ENCODE measurements around the gene WBP1L.
A peak's percentile ranks its signal among the peaks of the same experiment; 100 is the strongest.

The WBP1L gene

GRCh38 chr10:102764470-102765161, 20.9 kb downstream of the WBP1L start:
- TF ChIP-seq, protein P1, sequence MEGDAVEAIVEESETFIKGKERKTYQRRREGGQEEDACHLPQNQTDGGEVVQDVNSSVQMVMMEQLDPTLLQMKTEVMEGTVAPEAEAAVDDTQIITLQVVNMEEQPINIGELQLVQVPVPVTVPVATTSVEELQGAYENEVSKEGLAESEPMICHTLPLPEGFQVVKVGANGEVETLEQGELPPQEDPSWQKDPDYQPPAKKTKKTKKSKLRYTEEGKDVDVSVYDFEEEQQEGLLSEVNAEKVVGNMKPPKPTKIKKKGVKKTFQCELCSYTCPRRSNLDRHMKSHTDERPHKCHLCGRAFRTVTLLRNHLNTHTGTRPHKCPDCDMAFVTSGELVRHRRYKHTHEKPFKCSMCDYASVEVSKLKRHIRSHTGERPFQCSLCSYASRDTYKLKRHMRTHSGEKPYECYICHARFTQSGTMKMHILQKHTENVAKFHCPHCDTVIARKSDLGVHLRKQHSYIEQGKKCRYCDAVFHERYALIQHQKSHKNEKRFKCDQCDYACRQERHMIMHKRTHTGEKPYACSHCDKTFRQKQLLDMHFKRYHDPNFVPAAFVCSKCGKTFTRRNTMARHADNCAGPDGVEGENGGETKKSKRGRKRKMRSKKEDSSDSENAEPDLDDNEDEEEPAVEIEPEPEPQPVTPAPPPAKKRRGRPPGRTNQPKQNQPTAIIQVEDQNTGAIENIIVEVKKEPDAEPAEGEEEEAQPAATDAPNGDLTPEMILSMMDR (IDR thresholded peaks at IDR 0.05; ENCODE audit: low read depth, low read length, missing control alignments), result no peak
- H3K4me3 ChIP-seq (replicated peaks; ENCODE audit: low read depth, low read length), result no peak overlapping the region
- DNase-seq (ENCODE audit: extremely low read depth, low read depth), result peak; percentile 40

GRCh38 chr10:102765336-102765735, 21.6 kb downstream of the WBP1L start:
- TF ChIP-seq, protein P1 (IDR thresholded peaks at IDR 0.05; ENCODE audit: low read depth, low read length, missing control alignments), result no peak
- no peak overlapping the region for H3K4me3 ChIP-seq (replicated peaks; ENCODE audit: low read depth, low read length)
- no peak for DNase-seq (ENCODE audit: extremely low read depth, low read depth)

DNA sequence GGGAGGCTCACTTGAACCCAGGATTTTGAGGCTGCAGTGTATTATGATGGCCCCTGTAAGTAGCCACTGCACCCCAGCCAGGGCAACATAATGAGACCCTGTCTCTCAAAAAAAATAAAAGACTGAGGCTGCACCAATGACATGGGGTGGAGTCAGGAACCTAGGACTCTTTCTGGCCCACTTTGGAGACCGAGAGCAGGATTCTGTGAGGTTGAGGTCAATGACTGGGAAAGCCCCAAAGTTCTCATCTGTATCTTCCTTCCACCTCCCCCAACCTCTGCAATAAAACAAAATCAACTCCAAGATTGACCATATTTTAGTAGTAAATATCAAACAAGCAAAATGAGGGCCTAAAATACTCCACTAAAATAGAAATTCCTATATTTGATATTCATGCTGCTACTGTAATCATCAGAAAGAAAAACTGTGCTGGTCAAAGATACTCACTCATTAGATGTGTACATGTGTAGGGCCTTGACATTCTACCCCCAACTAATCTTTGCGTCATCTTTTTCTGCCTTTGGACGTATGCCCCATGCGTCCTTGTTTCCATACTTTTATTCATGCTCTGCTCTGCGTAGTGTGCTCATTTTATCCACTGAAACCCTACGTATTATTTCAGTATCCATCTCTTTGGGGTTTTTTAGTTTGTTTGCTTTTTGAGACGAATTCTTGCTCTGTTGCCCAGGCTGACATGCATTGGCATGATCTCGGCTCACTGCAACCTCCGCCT, 23.8 kb downstream of the WBP1L start:
- no peak overlapping the region for H3K4me3 ChIP-seq (replicated peaks; ENCODE audit: low read depth, low read length)
- DNase-seq (ENCODE audit: extremely low read depth, low read depth), result no peak
- TF ChIP-seq, protein P1 (IDR thresholded peaks at IDR 0.05; ENCODE audit: low read depth, low read length, missing control alignments), result no peak

GRCh38 chr10:102769375-102770107, 25.8 kb downstream of the WBP1L start:
- H3K4me3 ChIP-seq (replicated peaks; ENCODE audit: low read depth, low read length), result no peak overlapping the region
- TF ChIP-seq, protein P1 (IDR thresholded peaks at IDR 0.05; ENCODE audit: low read depth, low read length, missing control alignments), result no peak
- DNase-seq (ENCODE audit: extremely low read depth, low read depth), result no peak

DNA sequence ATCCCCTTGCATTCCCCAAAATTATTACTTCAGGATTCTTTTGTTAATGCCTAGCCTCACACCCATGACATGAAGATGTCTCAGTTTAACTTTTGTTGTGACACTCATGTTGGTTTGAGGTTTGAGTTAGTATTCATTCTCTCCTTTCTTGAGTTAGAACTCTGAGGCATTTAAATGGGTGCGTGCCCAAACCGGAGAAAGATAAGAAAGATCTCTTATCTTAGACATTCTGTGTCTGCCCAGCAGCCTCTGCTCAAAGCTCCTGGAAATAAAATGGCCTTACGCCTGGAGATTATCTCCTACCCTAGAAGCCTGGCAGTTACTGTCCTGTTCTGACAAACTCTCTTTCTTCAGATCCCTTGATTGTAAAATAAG, 26.3 kb downstream of the WBP1L start:
- no peak overlapping the region for H3K4me3 ChIP-seq (replicated peaks; ENCODE audit: low read depth, low read length)
- no peak for DNase-seq (ENCODE audit: extremely low read depth, low read depth)

DNA sequence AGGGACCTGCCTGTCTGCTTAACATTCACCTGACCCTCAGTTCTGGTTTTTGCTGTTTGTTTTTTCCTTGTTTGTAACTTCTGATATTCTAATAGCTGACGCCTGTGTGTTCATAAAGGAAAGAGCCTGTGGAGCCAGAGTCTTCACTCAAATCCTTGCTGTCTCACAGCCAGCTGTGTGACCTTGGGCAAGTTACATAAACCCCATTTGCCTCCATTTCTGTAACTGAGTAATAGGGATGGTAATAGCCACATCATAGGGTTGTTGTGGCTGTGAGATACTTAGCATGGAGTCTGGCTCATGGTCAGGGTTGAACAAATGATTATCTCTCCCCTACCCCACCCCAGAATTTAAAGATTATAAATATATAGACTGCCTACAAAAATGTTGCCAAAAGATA, 27.0 kb downstream of the WBP1L start:
- TF ChIP-seq, protein P1 (IDR thresholded peaks at IDR 0.05; ENCODE audit: low read depth, low read length, missing control alignments), result no peak
- DNase-seq (ENCODE audit: extremely low read depth, low read depth), result no peak

More for the DNA sequence above, 26.3 kb downstream of the WBP1L start:
- TF ChIP-seq, protein P1 (IDR thresholded peaks at IDR 0.05; ENCODE audit: low read depth, low read length, missing control alignments), result no peak

More for the DNA sequence above, 27.0 kb downstream of the WBP1L start:
- no peak overlapping the region for H3K4me3 ChIP-seq (replicated peaks; ENCODE audit: low read depth, low read length)

All from HFF-Myc (cell line).